H1 (cell line): ENCODE data around the gene RP9. TPM values are rescaled to one million over a fixed set of nuclear protein-coding genes. Genes with fewer than 3 reads are reported as not detected.

Experiments
- FOSL1 ChIP-seq: IDR thresholded peaks from 2 replicates; pipeline ENCODE4 v1.6.1; 2011; ENCODE audit warnings: mild to moderate bottlenecking, low read depth, low read length, moderate library complexity; ENCODE audit not compliant: insufficient read depth
- RNF2 ChIP-seq: fragments of 200-900, 300-1000 bp; sonication (generic); IDR thresholded peaks from 2 replicates; pipeline ENCODE4 v1.7.1; 2016; ENCODE audit warnings: borderline replicate concordance, low read depth, mild to moderate bottlenecking, antibody characterized with exemption, low read length; ENCODE audit not compliant: poor library complexity, severe bottlenecking; ENCODE audit errors: missing control alignments
- TEAD4 ChIP-seq: IDR thresholded peaks from 2 replicates; pipeline ENCODE4 v1.6.1; 2012; ENCODE audit warnings: low read depth, low read length, inconsistent platforms, mixed read lengths
- polyA plus RNA-seq, 7 experiments: library from polyadenylated mRNA; depleted of rRNA in 3 of 7; stranded (reverse) in 5 of 7; unstranded in 2 of 7; fragments of >200 nt in 5 of 7; fragments of 200-250 nt in 2 of 7; gene quantifications; 1 replicate in 5 of 7; 2 replicates in 1 of 7; 4 replicates in 1 of 7; pipeline versions ENCODE4 v1.2.1 to v1.2.3, GENCODE V29; 2011 to 2013; ENCODE audit warnings: missing spikeins in 2 of 7, mixed read lengths in 2 of 7
- total RNA-seq: library from RNA; stranded (reverse); fragmentation: NEBNext Ultra II Directional; extraction: Animal tissue kit (Norgen Biotek cat#: 25700); gene quantifications from 2 replicates; pipeline ENCODE4 v1.2.1, GENCODE V29; 2021

The RP9 gene
- total and polyA plus RNA-seq, 2 of the 8 experiments (the other 6 are each of a cell fraction or from before 2014, with no cell fraction given), result 11.0 to 12.4 TPM

DNA sequence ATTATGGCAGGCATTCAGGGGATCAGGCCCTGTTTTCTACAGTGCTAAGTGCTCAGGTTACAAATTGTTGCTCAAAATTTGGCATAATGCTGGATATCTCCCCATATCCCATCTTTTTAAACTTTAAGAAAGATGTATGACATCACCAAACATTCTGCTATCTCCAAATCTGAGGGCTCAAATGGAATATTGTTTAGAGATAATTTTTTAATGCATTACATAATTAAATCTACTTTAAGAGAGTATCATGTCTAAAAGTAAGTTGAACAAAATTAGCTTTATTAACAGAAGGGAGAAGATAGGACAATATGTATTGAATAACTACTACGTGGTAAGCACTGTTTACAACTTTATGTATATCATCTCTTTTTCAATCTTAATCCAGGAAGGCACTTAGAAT is 60.5 kb downstream of the RP9 start (continued):
- TF ChIP-seq TEAD4 (no peak), RNF2 (no peak), FOSL1 (no peak)
- TF ChIP-seq, all 59 proteins: peak for 0
